HG03469 (cell line): ENCODE results near the gene MYO5B.
"Not testable (repeated sequence)": the region's sequence is repeated elsewhere in the genome, so short reads cannot be mapped to it uniquely, and the experiment has no call there.

Experiments used
- ATAC-seq: cut with Tn5 transposase; IDR thresholded peaks from one replicate; pipeline ENCODE4 v1.9.1; 2021; ENCODE audit warnings: mild to moderate bottlenecking, moderate library complexity, moderate number of reproducible peaks; ENCODE audit not compliant: unreplicated experiment

MYO5B gene

DNA sequence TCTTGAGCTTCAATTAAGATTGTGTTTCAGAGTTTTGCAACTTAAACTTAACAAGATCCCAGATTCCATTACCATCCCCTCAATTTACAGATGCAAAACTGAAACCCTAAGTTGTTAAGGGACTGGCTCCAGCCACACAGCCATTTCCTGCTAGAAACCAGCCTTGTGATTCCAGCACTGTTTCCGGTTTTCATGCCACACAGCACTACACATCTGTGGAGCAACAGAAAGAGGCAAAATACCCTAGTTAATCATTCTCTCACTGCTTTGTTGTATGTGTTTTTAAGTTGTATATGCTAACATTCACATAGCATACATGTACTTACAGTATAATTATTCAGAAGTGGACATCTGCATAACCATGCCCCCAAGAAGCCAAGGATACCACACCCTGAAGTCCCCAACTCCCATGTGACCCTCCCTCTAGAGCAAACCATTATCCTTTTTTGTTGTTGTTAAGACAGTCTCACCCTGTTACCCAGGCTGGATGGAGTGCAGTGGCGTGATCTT, 87.4 kb downstream of the MYO5B start:
- no peak for ATAC-seq

DNA sequence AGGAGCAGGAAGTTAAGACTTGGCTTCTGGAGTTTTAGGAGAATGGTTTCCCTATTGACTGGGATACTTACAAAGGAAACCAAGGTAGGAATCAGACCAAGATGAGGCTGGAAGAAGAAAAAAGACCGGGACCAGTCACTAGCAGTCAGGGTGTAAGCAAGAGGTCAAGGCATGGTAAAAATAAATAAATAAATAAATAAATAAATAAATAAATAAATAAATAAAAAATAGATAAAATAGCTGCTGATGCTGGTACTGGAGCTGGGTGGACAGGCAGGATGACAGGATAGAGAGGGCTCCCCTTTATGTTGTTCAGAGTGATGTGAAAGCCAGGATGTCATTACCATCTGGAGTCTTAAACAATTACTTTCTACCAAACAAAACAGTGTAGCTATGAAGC, 89.9 kb downstream of the MYO5B start:
- ATAC-seq, result no peak

- ATAC-seq, result no peak
Measured at GRCh38 chr18:50104421-50104820, 90.5 kb downstream of the MYO5B start.

- peak; percentile 81 for ATAC-seq
Measured at GRCh38 chr18:50099725-50100407, 95.1 kb downstream of the MYO5B start.

- ATAC-seq, result no peak
Measured at GRCh38 chr18:50097702-50098101, 97.2 kb downstream of the MYO5B start.

DNA sequence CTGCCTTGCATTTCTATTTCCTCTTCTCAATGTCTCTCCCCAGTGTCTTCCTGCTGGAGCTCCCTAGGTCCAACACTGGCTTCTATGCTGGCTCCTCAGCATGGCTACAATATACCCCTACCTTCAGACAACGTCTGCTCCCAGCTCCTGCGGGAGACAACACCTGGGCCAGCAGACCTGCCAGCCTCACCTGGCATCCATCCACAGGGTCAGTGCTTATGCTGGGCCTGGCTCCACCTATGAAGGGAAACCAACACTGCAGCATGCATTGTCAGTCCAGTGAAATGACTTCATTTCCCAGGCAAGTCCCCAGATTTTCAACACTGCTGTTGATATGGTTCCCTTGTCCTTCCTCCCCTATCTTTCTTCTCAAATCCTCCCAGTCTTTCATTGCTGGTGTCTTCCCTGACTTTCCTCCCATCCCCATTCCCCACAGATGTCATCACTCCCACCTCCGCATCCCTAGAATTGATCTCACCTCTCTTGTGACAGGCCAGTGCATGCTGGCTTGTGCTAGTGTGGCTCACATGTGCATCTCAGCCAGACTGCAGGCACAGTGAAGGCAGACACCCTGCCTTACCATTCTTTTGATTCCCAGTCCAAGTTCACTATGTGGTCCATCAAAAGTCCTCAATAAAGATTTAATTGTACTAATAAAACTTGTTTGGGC, 98.0 kb downstream of the MYO5B start:
- ATAC-seq, result no peak

GRCh38 chr18:50094786-50095185, 100.2 kb downstream of the MYO5B start:
- ATAC-seq, result not testable (repeated sequence)

DNA sequence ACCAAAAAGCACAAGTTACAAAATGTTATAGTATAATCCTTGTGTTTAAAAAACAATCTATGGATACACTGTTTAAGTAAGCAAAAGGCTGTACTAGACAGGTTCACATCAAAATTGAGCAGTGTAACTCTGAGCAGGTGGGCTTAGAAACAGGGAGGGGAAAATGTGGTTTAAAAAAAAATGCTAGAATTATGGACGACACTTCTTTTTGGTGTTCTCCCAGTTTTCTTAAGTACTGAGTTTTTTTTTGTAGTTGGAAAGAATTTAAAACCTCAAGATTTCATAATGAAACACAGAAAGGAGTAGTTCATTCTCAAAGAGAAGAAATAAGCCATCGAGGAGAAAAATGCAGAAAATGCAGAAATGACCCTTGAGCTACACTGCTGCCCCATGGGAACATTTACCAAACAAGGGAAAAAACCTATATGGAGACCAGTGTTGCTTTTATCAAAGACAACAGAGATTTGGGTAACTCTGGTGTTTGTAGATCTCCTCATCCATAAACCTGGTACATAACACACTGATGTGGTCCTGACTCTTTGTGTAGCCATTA, 100.7 kb downstream of the MYO5B start:
- no peak for ATAC-seq

GRCh38 chr18:50093366-50094064, 101.4 kb downstream of the MYO5B start:
- no peak for ATAC-seq

- no peak for ATAC-seq
Measured at GRCh38 chr18:50092245-50092805, 102.6 kb downstream of the MYO5B start.

GRCh38 chr18:50091509-50092244, 103.3 kb downstream of the MYO5B start:
- no peak for ATAC-seq

- no peak for ATAC-seq
Measured at GRCh38 chr18:50090370-50091312, 104.3 kb downstream of the MYO5B start.

DNA sequence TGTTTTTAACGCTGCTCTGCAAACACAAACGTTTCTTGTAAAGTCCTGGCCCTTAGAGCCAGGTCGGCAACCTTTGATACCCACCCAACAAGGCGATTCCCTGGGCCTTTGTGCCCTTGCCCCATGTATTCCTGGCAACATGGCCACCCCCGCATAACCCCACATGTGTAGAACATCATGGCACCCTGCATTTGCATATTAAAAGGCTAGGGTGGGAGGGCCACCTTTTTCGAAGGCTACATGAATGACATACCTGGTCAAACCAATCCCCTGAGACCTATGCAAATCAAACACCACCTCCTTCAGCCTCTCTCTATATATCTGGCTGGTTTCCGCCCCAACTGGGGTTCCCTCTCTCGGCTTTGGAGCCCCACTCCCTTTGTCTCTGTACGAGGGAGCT, 105.2 kb downstream of the MYO5B start:
- ATAC-seq, result no peak

GRCh38 chr18:50083708-50084107, 111.2 kb downstream of the MYO5B start:
- no peak for ATAC-seq

DNA sequence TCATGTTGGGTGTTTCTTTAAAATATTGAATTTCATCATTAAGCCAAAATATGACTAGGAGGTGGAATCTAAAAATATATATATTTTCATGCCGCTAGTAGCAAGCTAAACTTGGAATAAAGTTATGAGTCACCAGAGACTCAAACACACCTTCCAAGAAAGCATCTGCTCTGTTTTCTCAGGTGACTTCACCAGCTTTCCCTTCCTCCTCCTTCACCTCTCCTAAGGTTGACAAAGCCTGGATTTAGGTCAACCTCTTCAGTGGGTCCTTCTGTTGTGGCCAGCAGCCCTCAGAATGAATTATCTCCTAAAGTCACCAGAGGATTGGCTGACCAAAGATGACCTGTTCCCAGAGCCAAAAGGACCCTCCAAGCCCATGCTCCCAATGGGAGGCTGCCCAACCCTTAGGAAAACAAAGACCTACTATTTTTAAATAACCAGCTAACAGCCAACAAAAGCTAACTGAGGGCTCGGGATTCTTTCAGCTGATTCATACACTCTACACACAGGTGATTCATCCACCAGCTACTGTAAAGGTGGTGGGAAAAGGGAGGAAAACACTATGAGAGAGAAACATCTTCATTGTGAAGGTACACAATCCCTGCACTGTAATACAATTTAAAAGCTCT, 113.9 kb downstream of the MYO5B start:
- ATAC-seq, result no peak

DNA sequence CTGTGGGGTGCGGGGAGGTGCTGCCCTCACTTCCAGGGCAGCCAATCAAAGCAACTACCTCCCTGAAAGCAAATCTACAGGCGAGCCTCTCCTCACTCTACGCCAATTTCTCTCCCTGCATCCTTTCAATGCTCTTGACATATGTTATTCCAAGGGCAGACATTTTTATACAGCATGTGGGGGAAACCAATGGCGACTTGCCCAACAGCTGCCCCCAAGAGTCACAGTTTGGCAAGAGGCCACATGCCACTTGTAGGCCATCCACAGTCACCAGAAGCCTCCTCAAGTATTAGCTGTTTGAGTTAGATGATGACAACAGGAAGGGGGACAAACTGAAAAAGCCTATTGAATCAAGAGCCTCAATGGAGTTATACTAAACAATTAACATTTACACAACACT, 114.6 kb downstream of the MYO5B start:
- no peak for ATAC-seq

DNA sequence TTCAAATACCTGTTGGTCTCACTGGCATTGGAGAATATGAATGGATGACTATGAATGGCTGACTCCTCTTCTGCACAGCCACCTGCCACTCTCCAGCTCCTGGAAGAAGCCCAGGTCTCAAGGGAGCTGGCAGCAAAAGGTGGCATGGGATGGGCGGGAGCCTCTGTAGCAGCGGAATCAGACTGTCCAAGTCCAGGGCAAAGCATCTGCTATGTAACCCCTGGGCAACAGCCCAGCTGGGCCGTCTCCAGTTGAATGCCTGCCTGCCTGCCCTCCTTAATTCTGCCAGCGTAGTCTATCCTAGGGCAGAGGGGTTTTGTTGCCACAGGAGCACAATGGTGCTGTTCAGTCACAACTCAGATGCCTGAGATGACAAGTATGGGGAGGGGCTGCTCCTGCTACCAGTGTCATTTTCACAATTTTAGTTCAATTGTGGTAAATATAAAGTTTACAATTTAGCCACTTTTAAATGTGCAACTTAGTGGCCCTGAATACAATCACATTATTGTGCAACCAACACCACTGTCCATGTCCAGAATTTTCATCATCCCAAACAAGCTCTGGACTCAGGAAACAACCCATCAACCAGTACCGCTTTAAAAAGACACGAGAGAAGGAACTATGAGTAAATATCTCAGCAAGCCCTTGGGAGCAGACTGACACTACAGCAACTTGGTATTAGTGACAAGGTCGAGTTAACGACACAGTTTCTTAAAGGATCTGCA, 115.2 kb downstream of the MYO5B start:
- ATAC-seq, result no peak

GRCh38 chr18:50076277-50076676, 118.7 kb downstream of the MYO5B start:
- ATAC-seq, result no peak
